ENCODE measurements around the gene TMLHE.
"Not testable (repeated sequence)": the region's sequence is repeated elsewhere in the genome, so short reads cannot be mapped to it uniquely, and the experiment has no call there.

TMLHE gene

GRCh38 chrX:155491421-155491820, 121.3 kb downstream of the TMLHE start:
- not testable (repeated sequence) for DNase-seq

GRCh38 chrX:155477136-155477535, 135.6 kb downstream of the TMLHE start:
- not testable (repeated sequence) for DNase-seq

- not testable (repeated sequence) for DNase-seq
Observed at GRCh38 chrX:155466269-155466938, 146.3 kb downstream of the TMLHE start.

- DNase-seq = not testable (repeated sequence)
Observed at GRCh38 chrX:155460501-155460900, 152.3 kb downstream of the TMLHE start.

- DNase-seq = not testable (repeated sequence)
Observed at GRCh38 chrX:155458471-155458870, 154.3 kb downstream of the TMLHE start, which contains the start of gene F8A3. Gene F8A3, minus strand, starts transcription at chrX:155458620. Its CDS starts 20 bp downstream, at chrX:155458600.

GRCh38 chrX:155457761-155458447, 154.8 kb downstream of the TMLHE start:
- DNase-seq = not testable (repeated sequence)

- no peak for DNase-seq
Observed at GRCh38 chrX:155441097-155441496, 171.7 kb downstream of the TMLHE start.
